H1 (cell line): ENCODE measurements around the gene SLC43A3. TPM values are rescaled to one million over a fixed set of nuclear protein-coding genes. Genes with fewer than 3 reads are reported as not detected.

ENCODE experiments used
- BRCA1 ChIP-seq: IDR thresholded peaks from 2 replicates; pipeline ENCODE4 v1.6.1; 2012; ENCODE audit warnings: low read depth, low read length, improper control_type of control experiment
- CBX8 ChIP-seq: fragments of 300-800, 300-1000 bp; sonication (generic); IDR thresholded peaks from 2 replicates; pipeline ENCODE4 v1.7.1; 2016; ENCODE audit warnings: low read depth, low read length, borderline replicate concordance
- CHD7 ChIP-seq: fragments of 300-600 bp; sonication (generic); IDR thresholded peaks from 2 replicates; pipeline ENCODE4 v1.7.1; 2012; ENCODE audit warnings: low read length, moderate library complexity, mild to moderate bottlenecking, inconsistent platforms; ENCODE audit not compliant: insufficient replicate concordance
- JUN ChIP-seq: IDR thresholded peaks from 2 replicates; pipeline ENCODE4 v1.6.1; 2011; ENCODE audit warnings: low read depth, mild to moderate bottlenecking, improper control_type of control experiment, low read length
- KDM4A ChIP-seq: IDR thresholded peaks from one replicate; pipeline ENCODE4 v1.7.1; 2012; ENCODE audit warnings: low read depth, mild to moderate bottlenecking, moderate library complexity, low read length, inconsistent platforms; ENCODE audit not compliant: severe bottlenecking
- MAX ChIP-seq: IDR thresholded peaks from 2 replicates; pipeline ENCODE4 v1.6.1; 2012; ENCODE audit warnings: inconsistent platforms
- NANOG ChIP-seq: IDR thresholded peaks from 2 replicates; pipeline ENCODE4 v1.6.1; 2011; ENCODE audit warnings: low read length, low read depth, mild to moderate bottlenecking, inconsistent platforms; ENCODE audit not compliant: insufficient read depth, poor library complexity, severe bottlenecking
- RBBP5 ChIP-seq: IDR thresholded peaks from 2 replicates; pipeline ENCODE4 v1.7.1; 2012; ENCODE audit warnings: low read depth, mild to moderate bottlenecking, inconsistent platforms, low read length, moderate library complexity, borderline replicate concordance
- SAP30 ChIP-seq: fragments of 300-600 bp; sonication (generic); IDR thresholded peaks from 2 replicates; pipeline ENCODE4 v1.7.1; 2012; ENCODE audit warnings: low read length, moderate library complexity, mild to moderate bottlenecking, inconsistent platforms; ENCODE audit not compliant: insufficient read depth, insufficient replicate concordance
- SIX5 ChIP-seq: IDR thresholded peaks from 2 replicates; pipeline ENCODE4 v1.6.1; 2011; ENCODE audit warnings: mild to moderate bottlenecking, low read depth, low read length
- SP4 ChIP-seq: IDR thresholded peaks from 2 replicates; pipeline ENCODE4 v1.6.1; 2012; ENCODE audit warnings: low read length, inconsistent platforms
- TCF12 ChIP-seq: IDR thresholded peaks from 2 replicates; pipeline ENCODE4 v1.6.1; 2011; ENCODE audit warnings: low read depth, mild to moderate bottlenecking, low read length
- polyA plus RNA-seq, 7 experiments: library from polyadenylated mRNA; depleted of rRNA in 3 of 7; stranded (reverse) in 5 of 7; unstranded in 2 of 7; fragments of >200 nt in 5 of 7; fragments of 200-250 nt in 2 of 7; gene quantifications; 1 replicate in 5 of 7; 2 replicates in 1 of 7; 4 replicates in 1 of 7; pipeline versions ENCODE4 v1.2.1 to v1.2.3, GENCODE V29; 2011 to 2013; ENCODE audit warnings: missing spikeins in 2 of 7, mixed read lengths in 2 of 7
- total RNA-seq: library from RNA; stranded (reverse); fragmentation: NEBNext Ultra II Directional; extraction: Animal tissue kit (Norgen Biotek cat#: 25700); gene quantifications from 2 replicates; pipeline ENCODE4 v1.2.1, GENCODE V29; 2021

The SLC43A3 gene
- total and polyA plus RNA-seq, 2 of the 8 experiments (the other 6 are each of a cell fraction or from before 2014, with no cell fraction given), result 31.8 to 67.8 TPM

- TF ChIP-seq CHD7 (no peak), TCF12 (no peak), SP4 (no peak), CBX8 (no peak), RBBP5 (no peak), JUN (no peak), SAP30 (no peak), BRCA1 (no peak), KDM4A (no peak), NANOG (no peak), MAX (no peak), SIX5 (no peak)
These were observed 69.1 kb downstream of the SLC43A3 start (continued) for GRCh38 chr11:57357856-57358255.
